ENCODE measurements around the gene CFP.

CFP gene

GRCh38 chrX:47577901-47578300 lies 51.8 kb downstream of the CFP start:
- TF ChIP-seq GATA2 (IDR thresholded peaks at IDR 0.05; ENCODE audit: low read depth, low read length) (no peak), GATA3 (IDR thresholded peaks at IDR 0.05; ENCODE audit: low read depth, low read length) (no peak)

GRCh38 chrX:47577424-47577823 lies 52.3 kb downstream of the CFP start:
- TF ChIP-seq GATA2 (IDR thresholded peaks at IDR 0.05; ENCODE audit: low read depth, low read length) (no peak), GATA3 (IDR thresholded peaks at IDR 0.05; ENCODE audit: low read depth, low read length) (no peak)

- no peak for TF ChIP-seq GATA3 (IDR thresholded peaks at IDR 0.05; ENCODE audit: low read depth, low read length)
- no peak for TF ChIP-seq GATA2 (IDR thresholded peaks at IDR 0.05; ENCODE audit: low read depth, low read length)
Measured at GRCh38 chrX:47576021-47576898, 53.5 kb downstream of the CFP start.

- TF ChIP-seq GATA3 (IDR thresholded peaks at IDR 0.05; ENCODE audit: low read depth, low read length): no peak
- TF ChIP-seq GATA2 (IDR thresholded peaks at IDR 0.05; ENCODE audit: low read depth, low read length): no peak
Measured at GRCh38 chrX:47574547-47575301, 55.0 kb downstream of the CFP start.

- TF ChIP-seq GATA3 (IDR thresholded peaks at IDR 0.05; ENCODE audit: low read depth, low read length): no peak
- TF ChIP-seq GATA2 (IDR thresholded peaks at IDR 0.05; ENCODE audit: low read depth, low read length): no peak
Measured at GRCh38 chrX:47574076-47574546, 55.6 kb downstream of the CFP start.

GRCh38 chrX:47573341-47574075 lies 56.2 kb downstream of the CFP start:
- no peak for TF ChIP-seq GATA3 (IDR thresholded peaks at IDR 0.05; ENCODE audit: low read depth, low read length)
